ENCODE results near the gene INVS.
A peak's percentile ranks its signal among the peaks of the same experiment; 100 is the strongest.
"Not testable (repeated sequence)": the region's sequence is repeated elsewhere in the genome, so short reads cannot be mapped to it uniquely, and the experiment has no call there.

The INVS gene

GRCh38 chr9:100098887-100099721, at the start of gene INVS, which contains the start of gene ERP44:
INVS (plus strand) TSS chr9:100099243; CDS start chr9:100104522, 5,279 bp downstream.
ERP44 (minus strand) TSS chr9:100099000; CDS start chr9:100098840, 160 bp downstream.
- peak; percentile 98 for DNase-seq

- no peak for DNase-seq
These were observed 49.5 kb upstream of the INVS start for GRCh38 chr9:100049551-100049950.

- no peak for DNase-seq
These were observed 46.7 kb upstream of the INVS start for GRCh38 chr9:100052375-100052774.

GRCh38 chr9:100056561-100056960, 42.5 kb upstream of the INVS start:
- peak; percentile 42 for DNase-seq

- DNase-seq, result no peak
These were observed 41.4 kb upstream of the INVS start for GRCh38 chr9:100057624-100058023.

GRCh38 chr9:100058699-100059579, 40.1 kb upstream of the INVS start:
- no peak for DNase-seq

GRCh38 chr9:100062683-100063082, 36.4 kb upstream of the INVS start:
- DNase-seq, result not testable (repeated sequence)

- no peak for DNase-seq
These were observed 35.9 kb upstream of the INVS start for GRCh38 chr9:100063185-100063584.

GRCh38 chr9:100064872-100065581, 34.0 kb upstream of the INVS start:
- DNase-seq, result peak; percentile 31

GRCh38 chr9:100066539-100066938, 32.5 kb upstream of the INVS start:
- peak; percentile 82 for DNase-seq

- not testable (repeated sequence) for DNase-seq
These were observed 31.1 kb upstream of the INVS start for GRCh38 chr9:100067990-100068389.

- not testable (repeated sequence) for DNase-seq
These were observed 30.0 kb upstream of the INVS start for GRCh38 chr9:100069068-100069467.

- DNase-seq, result no peak
These were observed 28.7 kb upstream of the INVS start for GRCh38 chr9:100070104-100071041.

- no peak for DNase-seq
These were observed 27.8 kb upstream of the INVS start for GRCh38 chr9:100071271-100071670.

- no peak for DNase-seq
These were observed 26.2 kb upstream of the INVS start for GRCh38 chr9:100072805-100073204.

- no peak for DNase-seq
These were observed 24.9 kb upstream of the INVS start for GRCh38 chr9:100074093-100074492.

- no peak for DNase-seq
These were observed 24.1 kb upstream of the INVS start for GRCh38 chr9:100074989-100075388.

- DNase-seq, result not testable (repeated sequence)
These were observed 22.8 kb upstream of the INVS start for GRCh38 chr9:100076256-100076655.

GRCh38 chr9:100082782-100083181, 16.3 kb upstream of the INVS start:
- DNase-seq, result no peak

GRCh38 chr9:100083448-100084127, 15.5 kb upstream of the INVS start:
- DNase-seq, result no peak

GRCh38 chr9:100084128-100084453, 15.0 kb upstream of the INVS start:
- DNase-seq, result peak; percentile 22
